Activated T-helper 1 cell treated with anti-CD3 and anti-CD28 coated beads, Interleukin-2, amount 50 U/mL, for 16 hours (primary cell): Measurements from ENCODE around the gene DCUN1D5.
A peak's percentile ranks its signal among the peaks of the same experiment; 100 is the strongest.

Experiments used
- DNase-seq, 2 donors: peaks; one replicate each; pipeline ENCODE4 v3.0.0-alpha.2; 2020; ENCODE audit warnings: low read depth in 1 of 2, low spot score in 1 of 2

The DCUN1D5 gene

GRCh38 chr11:103091801-103092524 lies at the start of gene DCUN1D5:
Gene DCUN1D5, minus strand, starts transcription at chr11:103092160. Its CDS starts 288 bp downstream, at chr11:103091872.
- DNase-seq: peak; percentile 90 to 91

- DNase-seq: no peak
These were observed 33.5 kb upstream of the DCUN1D5 start for GRCh38 chr11:103125462-103125861.

- DNase-seq: no peak
These were observed 22.9 kb upstream of the DCUN1D5 start for GRCh38 chr11:103114836-103115235.

- DNase-seq: no peak
These were observed 20.4 kb upstream of the DCUN1D5 start for GRCh38 chr11:103112364-103112763.

- DNase-seq: no peak
These were observed 19.4 kb upstream of the DCUN1D5 start for GRCh38 chr11:103111400-103111799.

GRCh38 chr11:103110391-103110790 lies 18.4 kb upstream of the DCUN1D5 start:
- DNase-seq: no peak

GRCh38 chr11:103109818-103110388 lies 17.9 kb upstream of the DCUN1D5 start:
- DNase-seq: no peak

- peak; percentile 70 to 83 for DNase-seq
These were observed 17.2 kb upstream of the DCUN1D5 start, which contains the start of gene DYNC2H1 for GRCh38 chr11:103108933-103109817. Gene DYNC2H1, plus strand, starts transcription at chr11:103109426. Its CDS starts 149 bp downstream, at chr11:103109575.

GRCh38 chr11:103097279-103097678 lies 5.3 kb upstream of the DCUN1D5 start:
- DNase-seq: no peak

- peak in 1 of 2 donors; percentile 13 for DNase-seq
These were observed 728 bp downstream of the DCUN1D5 start for GRCh38 chr11:103091064-103091800.

GRCh38 chr11:103086461-103086860 lies 5.5 kb downstream of the DCUN1D5 start:
- no peak for DNase-seq

- no peak for DNase-seq
These were observed 6.1 kb downstream of the DCUN1D5 start for GRCh38 chr11:103085758-103086365.

GRCh38 chr11:103079833-103080232 lies 12.1 kb downstream of the DCUN1D5 start:
- no peak for DNase-seq

- no peak for DNase-seq
These were observed 13.2 kb downstream of the DCUN1D5 start for GRCh38 chr11:103078710-103079109.

- DNase-seq: no peak
These were observed 14.4 kb downstream of the DCUN1D5 start for GRCh38 chr11:103077554-103077953.

- DNase-seq: no peak
These were observed 15.6 kb downstream of the DCUN1D5 start for GRCh38 chr11:103076361-103076760.

GRCh38 chr11:103071008-103071407 lies 21.0 kb downstream of the DCUN1D5 start:
- DNase-seq: no peak

- no peak for DNase-seq
These were observed 21.8 kb downstream of the DCUN1D5 start for GRCh38 chr11:103070142-103070541.

GRCh38 chr11:103069367-103069766 lies 22.6 kb downstream of the DCUN1D5 start:
- DNase-seq: no peak

GRCh38 chr11:103067118-103067517 lies 24.8 kb downstream of the DCUN1D5 start:
- no peak for DNase-seq

- DNase-seq: no peak
These were observed 30.3 kb downstream of the DCUN1D5 start for GRCh38 chr11:103061656-103062055.
